ENCODE measurements around the gene STAT5B.
"Not testable (repeated sequence)": the region's sequence is repeated elsewhere in the genome, so short reads cannot be mapped to it uniquely, and the experiment has no call there.

The STAT5B gene

GRCh38 chr17:42306385-42306667, 30.1 kb upstream of the STAT5B start:
- no peak for DNase-seq (ENCODE audit: low read depth in 2 of 2)

- DNase-seq (ENCODE audit: low read depth in 2 of 2), result no peak
These were observed 29.6 kb upstream of the STAT5B start for GRCh38 chr17:42305543-42306384.

- not testable (repeated sequence) for DNase-seq (ENCODE audit: low read depth in 2 of 2)
These were observed 28.8 kb upstream of the STAT5B start for GRCh38 chr17:42305031-42305330.

DNA sequence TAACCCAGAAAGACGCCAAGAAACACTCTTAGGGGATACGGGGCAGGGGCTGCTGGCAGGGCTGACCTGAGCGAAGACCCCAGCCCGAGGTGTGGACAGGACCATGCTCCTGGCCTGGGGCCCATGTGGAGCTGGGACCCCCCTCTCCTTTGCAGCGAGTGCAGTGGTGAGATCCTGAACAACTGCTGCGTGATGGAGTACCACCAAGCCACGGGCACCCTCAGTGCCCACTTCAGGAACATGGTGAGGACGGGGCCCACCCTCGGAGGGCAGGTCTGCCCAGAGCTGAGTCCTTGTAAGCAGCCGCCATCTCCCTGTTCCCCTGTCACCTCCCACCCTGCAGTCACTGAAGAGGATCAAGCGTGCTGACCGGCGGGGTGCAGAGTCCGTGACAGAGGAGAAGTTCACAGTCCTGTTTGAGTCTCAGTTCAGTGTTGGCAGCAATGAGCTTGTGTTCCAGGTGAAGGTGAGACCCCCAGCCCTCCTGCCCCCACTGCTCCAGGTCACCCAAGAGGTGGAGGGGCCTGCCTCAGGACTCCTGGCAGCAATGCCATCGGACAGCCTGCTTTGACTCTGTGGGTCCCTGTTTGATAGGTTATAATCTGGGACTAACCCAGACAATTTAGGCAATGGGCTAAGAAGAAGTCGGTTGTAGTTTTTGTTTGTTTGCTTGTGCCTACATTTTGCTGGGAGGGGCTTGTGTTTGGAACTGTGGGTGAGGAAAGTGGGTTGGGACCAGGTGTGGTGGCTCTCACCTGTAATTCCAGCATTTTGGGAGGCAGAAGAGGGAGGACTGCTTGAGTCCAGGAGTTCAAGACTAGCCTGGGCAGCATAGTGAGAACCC, 28.2 kb upstream of the STAT5B start:
- DNase-seq (ENCODE audit: low read depth in 2 of 2), result no peak

GRCh38 chr17:42303694-42304093, 27.5 kb upstream of the STAT5B start:
- DNase-seq (ENCODE audit: low read depth in 2 of 2), result no peak

DNA sequence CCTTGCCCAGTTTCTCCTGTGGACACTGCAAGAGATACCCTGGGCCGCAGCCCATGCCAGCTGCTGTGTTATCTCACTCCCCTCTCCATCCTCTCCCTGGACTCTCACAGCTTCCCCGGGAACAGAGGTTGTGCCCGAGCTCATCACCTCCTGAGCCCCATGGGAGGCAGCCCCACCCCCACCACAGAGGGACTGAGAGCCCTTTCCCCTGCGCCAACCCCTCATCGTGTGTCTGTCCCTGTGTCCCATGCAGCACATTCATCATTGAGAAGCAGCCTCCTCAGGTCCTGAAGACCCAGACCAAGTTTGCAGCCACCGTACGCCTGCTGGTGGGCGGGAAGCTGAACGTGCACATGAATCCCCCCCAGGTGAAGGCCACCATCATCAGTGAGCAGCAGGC, 24.8 kb upstream of the STAT5B start:
- no peak for DNase-seq (ENCODE audit: low read depth in 2 of 2)

GRCh38 chr17:42299913-42300312, 23.7 kb upstream of the STAT5B start:
- not testable (repeated sequence) for DNase-seq (ENCODE audit: low read depth in 2 of 2)

DNA sequence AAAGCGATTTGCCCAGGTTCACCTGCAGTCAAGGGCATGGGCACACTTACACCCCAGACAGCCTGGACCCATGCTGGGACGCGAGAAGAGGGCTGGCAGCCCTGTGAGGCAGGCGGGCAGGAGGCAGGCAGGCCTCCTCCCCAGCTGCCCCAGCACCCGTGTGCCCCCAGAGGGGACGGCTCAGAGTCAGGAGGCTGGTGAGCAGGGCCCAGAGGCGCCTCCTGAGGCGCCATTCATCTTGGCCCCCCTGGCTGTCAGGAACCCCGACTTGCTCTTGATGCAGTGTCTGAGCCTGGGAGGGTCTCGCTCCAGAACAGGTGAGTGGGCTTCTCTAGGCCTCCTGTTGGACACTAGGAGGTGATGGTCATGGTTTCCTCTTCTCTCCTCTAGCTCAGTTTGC, 23.2 kb upstream of the STAT5B start:
- DNase-seq (ENCODE audit: low read depth in 2 of 2), result not testable (repeated sequence)

- DNase-seq (ENCODE audit: low read depth in 2 of 2), result not testable (repeated sequence)
These were observed 21.6 kb upstream of the STAT5B start for GRCh38 chr17:42297775-42298174.

DNA sequence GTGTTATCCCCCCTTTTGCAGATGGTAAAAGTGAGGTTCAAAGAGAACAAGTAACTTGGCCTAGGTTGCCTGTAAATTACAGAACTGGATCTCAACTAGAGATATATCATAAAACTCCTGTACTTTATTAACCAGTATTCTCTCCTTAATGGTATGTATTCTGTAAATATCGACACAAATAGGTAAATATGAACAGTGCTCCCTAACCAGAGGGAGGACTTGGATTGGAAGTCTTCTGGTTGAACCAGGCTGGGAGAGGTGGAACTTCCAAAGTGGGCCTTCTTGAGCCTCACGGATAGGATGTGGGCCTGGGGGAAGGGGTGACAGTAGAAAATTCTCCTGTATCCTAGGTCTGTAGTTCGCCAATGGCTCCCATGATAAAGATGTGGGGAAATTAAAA, 19.8 kb upstream of the STAT5B start:
- DNase-seq (ENCODE audit: low read depth in 2 of 2), result no peak

- no peak for DNase-seq (ENCODE audit: low read depth in 2 of 2)
These were observed 18.5 kb upstream of the STAT5B start for GRCh38 chr17:42294469-42295398.

GRCh38 chr17:42291129-42291528, 14.9 kb upstream of the STAT5B start:
- DNase-seq (ENCODE audit: low read depth in 2 of 2), result no peak

- DNase-seq (ENCODE audit: low read depth in 2 of 2), result no peak
These were observed 14.4 kb upstream of the STAT5B start for GRCh38 chr17:42290577-42290976.

- peak; percentile 63 to 68 for DNase-seq (ENCODE audit: low read depth in 2 of 2)
These were observed 13.5 kb upstream of the STAT5B start for GRCh38 chr17:42289611-42290181.

DNA sequence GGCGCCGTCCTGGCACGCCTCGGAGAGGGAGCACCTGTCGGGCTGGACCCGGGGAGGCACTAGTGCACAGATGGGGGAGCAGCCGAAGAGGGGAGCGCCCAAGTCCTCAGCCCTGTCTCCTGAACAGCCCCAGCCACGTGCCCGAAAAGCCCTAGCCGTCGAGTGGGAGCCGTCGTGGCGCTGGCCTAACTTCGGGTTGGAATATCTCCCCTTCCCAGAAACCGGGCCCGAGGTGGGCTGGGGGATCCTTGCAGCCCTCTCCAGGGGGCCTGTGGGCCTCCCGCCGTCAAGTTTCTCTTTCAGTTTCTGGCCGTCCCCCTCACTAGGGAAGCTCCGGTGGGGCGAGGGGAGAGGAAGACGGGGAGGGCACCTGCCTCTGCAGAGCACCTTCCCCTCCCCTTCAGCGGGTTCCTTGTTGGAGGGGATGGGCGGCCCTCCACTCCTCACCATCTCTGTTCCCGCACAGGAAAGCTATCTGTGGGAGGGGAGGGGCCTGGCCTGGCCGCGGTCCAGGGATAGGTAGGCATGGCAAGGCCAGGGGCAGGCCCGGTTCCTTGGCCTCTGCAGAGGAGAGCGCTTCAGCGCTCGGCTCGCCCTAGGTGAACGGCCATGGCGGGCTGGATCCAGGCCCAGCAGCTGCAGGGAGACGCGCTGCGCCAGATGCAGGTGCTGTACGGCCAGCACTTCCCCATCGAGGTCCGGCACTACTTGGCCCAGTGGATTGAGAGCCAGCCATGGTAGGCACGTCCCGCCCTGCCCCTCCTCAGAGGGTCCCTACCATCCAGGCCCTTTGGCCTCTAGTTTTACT, 12.8 kb upstream of the STAT5B start:
- peak in 1 of 2 donors; percentile 42 for DNase-seq (ENCODE audit: low read depth in 2 of 2)

DNA sequence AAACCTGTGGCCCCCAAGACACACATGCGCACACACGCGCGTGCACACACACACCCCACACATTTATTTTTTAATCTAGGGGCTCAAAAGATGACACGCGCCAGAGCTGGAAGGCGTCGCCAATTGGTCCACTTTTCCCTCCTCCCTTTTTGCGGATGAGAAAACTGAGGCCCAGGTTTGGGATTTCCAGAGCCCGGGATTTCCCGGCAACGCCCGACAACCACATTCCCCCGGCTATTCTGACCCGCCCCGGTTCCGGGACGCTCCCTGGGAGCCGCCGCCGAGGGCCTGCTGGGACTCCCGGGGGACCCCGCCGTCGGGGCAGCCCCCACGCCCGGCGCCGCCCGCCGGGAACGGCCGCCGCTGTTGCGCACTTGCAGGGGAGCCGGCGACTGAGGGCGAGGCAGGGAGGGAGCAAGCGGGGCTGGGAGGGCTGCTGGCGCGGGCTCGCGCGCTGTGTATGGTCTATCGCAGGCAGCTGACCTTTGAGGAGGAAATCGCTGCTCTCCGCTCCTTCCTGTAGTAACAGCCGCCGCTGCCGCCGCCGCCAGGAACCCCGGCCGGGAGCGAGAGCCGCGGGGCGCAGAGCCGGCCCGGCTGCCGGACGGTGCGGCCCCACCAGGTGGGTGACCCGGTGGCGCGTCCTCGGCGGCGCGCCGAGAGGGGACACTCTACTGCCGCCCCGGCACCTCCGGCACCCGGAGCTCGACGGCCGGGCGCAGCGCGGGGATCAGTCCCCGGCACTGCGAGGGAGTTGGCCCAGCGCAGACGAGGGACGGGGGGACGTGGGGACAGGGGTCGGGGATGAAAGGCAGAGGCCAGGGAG, 12.0 kb upstream of the STAT5B start, which contains the start of gene STAT5A:
Gene STAT5A, plus strand, starts transcription at position 522 of the 826 bp plus-strand sequence. CDS start 914 bp downstream, outside the sequence.
- DNase-seq (ENCODE audit: low read depth in 2 of 2), result peak; percentile 60 to 69

- DNase-seq (ENCODE audit: low read depth in 2 of 2), result peak in 1 of 2 donors; percentile 14
These were observed 11.2 kb upstream of the STAT5B start for GRCh38 chr17:42287305-42287976.

DNA sequence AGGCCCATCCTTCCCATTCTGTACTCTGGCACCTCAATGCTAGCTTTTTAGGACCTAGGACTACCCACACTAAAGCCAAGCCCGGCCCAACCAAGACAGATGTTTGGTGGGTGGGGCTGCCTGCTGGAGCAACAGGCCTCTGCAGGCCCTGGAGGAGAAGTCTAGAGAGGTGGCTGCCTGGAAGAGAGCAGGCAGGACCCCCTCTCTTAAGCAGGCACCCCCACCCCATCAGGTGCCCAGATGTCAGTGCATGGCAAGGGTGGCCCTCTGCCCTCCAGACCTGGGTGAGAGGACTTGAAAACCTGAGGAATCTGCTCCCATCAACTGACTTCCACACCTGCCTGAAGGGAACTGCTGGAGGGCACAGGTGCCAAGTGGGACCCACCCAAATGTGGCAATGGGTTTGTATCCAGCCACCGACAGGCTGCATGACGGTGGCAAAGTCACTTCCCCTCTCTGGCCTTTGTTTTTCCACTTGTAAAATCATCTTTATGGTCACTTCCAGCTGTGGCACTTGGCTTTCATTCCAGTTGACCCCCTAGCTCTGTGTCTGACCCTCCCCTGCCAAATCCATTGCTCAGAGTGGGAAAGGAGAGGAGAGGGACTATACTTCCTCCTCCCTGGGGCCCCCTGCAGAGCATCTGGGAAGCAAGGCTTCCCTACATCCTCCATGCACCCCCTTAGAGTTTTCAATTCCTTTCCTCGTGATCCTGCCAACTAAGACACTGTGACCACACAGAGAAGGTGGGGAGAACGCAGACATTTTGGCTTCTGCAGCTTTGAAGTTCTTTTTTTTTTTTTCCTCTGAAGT, 10.4 kb upstream of the STAT5B start:
- DNase-seq (ENCODE audit: low read depth in 2 of 2), result no peak
